ENCODE results near the gene DOCK11. TPM values are rescaled to one million over a fixed set of nuclear protein-coding genes. Genes with fewer than 3 reads are reported as not detected.

Gene DOCK11
- polyA plus RNA-seq, 1 donor from 2014 or later = 37.2 TPM

- Histone ChIP-seq H3K79me2 (replicated peaks; ENCODE audit: insufficient read depth, low read length) (no peaks in the 10 kb centered on the region), H3K27ac (ENCODE audit: low read length) (no peak overlapping the region), H3K27me3 (ENCODE audit: insufficient read depth, low read depth, low read length) (no peaks in the 10 kb centered on the region), H3K9ac (ENCODE audit: low read length) (no peak overlapping the region), H3F3A (ENCODE audit: insufficient read depth, low read length, poor library complexity, severe bottlenecking) (no peaks in the 10 kb centered on the region), H2AFZ (ENCODE audit: low read depth, low read length) (no peak overlapping the region), H3K9me2 (ENCODE audit: insufficient read depth, low read length) (no peaks in the 10 kb centered on the region), H3K36me3 (ENCODE audit: insufficient read depth, low read length) (no peaks in the 10 kb centered on the region), H3K9me3 (ENCODE audit: low read length) (no peaks in the 10 kb centered on the region), H3K4me2 (ENCODE audit: low read length) (no peak overlapping the region), H3K4me3 (ENCODE audit: low read length) (no peak overlapping the region), H4K20me1 (ENCODE audit: insufficient read depth) (no peaks in the 10 kb centered on the region)
- TF ChIP-seq SMC3 (conservative IDR thresholded peaks at IDR 0.05; ENCODE audit: poor library complexity) (no peak), TAF1 (IDR thresholded peaks at IDR 0.05; ENCODE audit: low read depth) (no peak), EZH2 (IDR thresholded peaks at IDR 0.05; ENCODE audit: borderline replicate concordance, insufficient read depth, low read length, poor library complexity, severe bottlenecking) (no peak), POLR2AphosphoS5 (IDR thresholded peaks at IDR 0.05) (no peak), EP300 (conservative IDR thresholded peaks at IDR 0.05; ENCODE audit: poor library complexity, severe bottlenecking) (no peak), REST (IDR thresholded peaks at IDR 0.05; ENCODE audit: borderline replicate concordance) (no peak), RAD21 (conservative IDR thresholded peaks at IDR 0.05) (no peak), MXI1 (conservative IDR thresholded peaks at IDR 0.05; ENCODE audit: poor library complexity, severe bottlenecking) (no peak), CTCF (IDR thresholded peaks at IDR 0.05; ENCODE audit: poor library complexity, severe bottlenecking) (no peak)
Observed at GRCh38 chrX:118523920-118524319, 28.3 kb downstream of the DOCK11 start.

GRCh38 chrX:118524344-118524743, 28.7 kb downstream of the DOCK11 start:
- H3K4me2 ChIP-seq (ENCODE audit: low read length) = no peak overlapping the region

More at GRCh38 chrX:118524344-118524743, 28.7 kb downstream of the DOCK11 start:
- H3K9me3 ChIP-seq (ENCODE audit: low read length) = no peaks in the 10 kb centered on the region
- H3K9me2 ChIP-seq (ENCODE audit: insufficient read depth, low read length) = no peaks in the 10 kb centered on the region
- no peaks in the 10 kb centered on the region for H3F3A ChIP-seq (ENCODE audit: insufficient read depth, low read length, poor library complexity, severe bottlenecking)
- H3K9ac ChIP-seq (ENCODE audit: low read length) = no peak overlapping the region
- no peaks in the 10 kb centered on the region for H3K79me2 ChIP-seq (replicated peaks; ENCODE audit: insufficient read depth, low read length)
- no peak for TF ChIP-seq TAF1 (IDR thresholded peaks at IDR 0.05; ENCODE audit: low read depth)
- H4K20me1 ChIP-seq (ENCODE audit: insufficient read depth) = no peaks in the 10 kb centered on the region
- no peak overlapping the region for H3K4me3 ChIP-seq (ENCODE audit: low read length)
- no peak overlapping the region for H3K27ac ChIP-seq (ENCODE audit: low read length)
- no peaks in the 10 kb centered on the region for H3K27me3 ChIP-seq (ENCODE audit: insufficient read depth, low read depth, low read length)
- H3K36me3 ChIP-seq (ENCODE audit: insufficient read depth, low read length) = no peaks in the 10 kb centered on the region
- no peak overlapping the region for H2AFZ ChIP-seq (ENCODE audit: low read depth, low read length)

All from neural cell (in vitro differentiated cells).